Epithelial cell of umbilical artery (primary cell): ENCODE results near the gene ASXL3. TPM values are rescaled to one million over a fixed set of nuclear protein-coding genes. Genes with fewer than 3 reads are reported as not detected.

ENCODE experiments used
- total RNA-seq: library from RNA; depleted of rRNA; stranded (reverse); fragments of >200 nt; gene quantifications from 2 replicates; pipeline ENCODE4 v1.2.3, GENCODE V29; 2014

Gene ASXL3
- total RNA-seq: 0.32 TPM in 1 of 2 replicates, not detected in the other

DNA sequence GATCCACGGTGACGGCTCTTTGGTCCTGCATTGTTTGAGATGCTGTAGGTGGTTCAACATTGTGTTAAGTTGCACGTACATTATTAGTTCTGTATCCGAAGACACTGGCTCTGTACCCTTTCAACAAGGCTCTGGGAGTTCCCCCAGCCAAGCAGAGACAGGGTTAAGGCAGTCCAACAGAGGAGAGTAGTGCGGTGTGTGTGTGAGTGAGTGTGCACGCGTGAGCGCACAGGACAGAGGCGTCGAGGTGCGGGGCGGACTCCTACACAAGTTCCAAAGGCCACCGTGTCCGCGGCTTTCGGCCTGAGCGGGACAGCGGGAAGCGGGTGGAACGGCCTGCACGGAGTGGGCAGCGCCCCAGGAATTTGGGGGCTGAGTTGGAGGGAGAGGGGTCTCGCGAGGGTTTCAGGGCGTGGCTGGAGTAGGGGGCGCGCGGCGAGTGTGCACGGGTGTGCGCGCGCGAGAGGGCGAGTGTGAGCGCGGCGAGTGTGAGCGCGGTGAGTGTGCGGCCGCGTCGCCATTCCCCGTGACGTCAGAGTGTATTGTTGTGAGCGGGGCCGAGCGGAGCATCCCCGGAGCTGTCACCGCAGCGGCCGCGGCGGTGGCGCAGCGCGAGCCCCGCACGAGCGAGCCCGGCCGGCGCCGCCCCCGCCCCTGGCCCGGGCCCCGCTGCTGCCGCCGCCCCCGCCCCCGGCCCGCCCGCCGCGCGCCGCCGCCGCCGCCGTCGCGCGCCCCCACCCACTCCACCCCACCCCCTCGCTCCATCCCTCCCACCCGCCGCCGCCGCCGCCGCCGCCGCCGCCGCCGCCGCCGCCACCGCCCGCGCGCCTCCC lies at the start of gene ASXL3:
Gene ASXL3, plus strand, starts transcription at position 535 of the 833 bp plus-strand sequence. CDS start 413 bp downstream, outside the sequence.

Other genes starting within 250 kb of the ASXL3 start
- gene CCDC178, start 137.5 kb upstream of the ASXL3 start, total RNA-seq: 0.65 and 1.2 TPM in 2 replicates